Measurements from ENCODE around the gene BCAS1. TPM values are rescaled to one million over a fixed set of nuclear protein-coding genes. Genes with fewer than 3 reads are reported as not detected.

Gene BCAS1
- total RNA-seq, 2 experiments from 2014 or later, result 0.16 to 0.19 TPM

DNA sequence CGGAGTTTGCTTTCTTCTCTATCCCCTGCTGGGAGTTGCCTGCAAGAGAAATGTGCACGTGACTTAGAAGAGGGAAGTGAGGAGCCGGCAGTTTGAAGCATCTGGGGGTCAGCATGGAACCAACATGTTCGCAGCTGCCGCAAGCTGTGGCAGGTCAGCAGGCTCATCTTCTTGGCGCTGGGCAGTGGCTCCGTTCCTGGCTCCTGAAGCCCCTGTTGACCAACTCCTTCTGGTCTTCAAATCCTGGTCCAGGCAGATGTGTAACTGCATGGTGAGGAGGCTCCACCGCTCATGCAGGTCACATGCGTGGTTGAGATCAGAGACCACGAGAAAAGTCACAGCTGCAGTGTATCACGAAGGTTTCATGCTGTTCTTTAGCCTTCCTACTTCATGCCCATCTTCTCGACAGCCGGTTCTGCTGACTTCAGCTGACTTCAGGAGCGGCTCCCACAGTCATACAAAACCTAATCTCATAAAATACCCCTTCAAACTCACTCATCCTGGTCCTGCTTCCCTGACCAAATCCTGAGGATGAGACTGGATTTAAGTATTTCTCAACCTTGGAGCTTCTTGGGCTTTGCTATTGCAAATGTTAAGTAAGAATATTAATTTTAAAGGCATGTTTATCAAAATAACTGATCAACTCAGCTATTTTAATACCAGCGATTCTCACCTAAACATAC, 44.9 kb upstream of the BCAS1 start:
- no peaks in the 10 kb centered on the region for H3K36me3 ChIP-seq (ENCODE audit: insufficient read depth, low read length)
- no peak for DNase-seq (ENCODE audit: low spot score)
- intact Hi-C loops (cut with micrococcal nuclease; ENCODE audit: unreplicated experiment), result no loop called here
- BruUV-seq (replicated peaks), result no TSS peak
- H3K27ac ChIP-seq (ENCODE audit: low read depth, low read length, poor library complexity, severe bottlenecking), result no peak overlapping the region
- no peaks in the 10 kb centered on the region for H3K9me3 ChIP-seq (ENCODE audit: low read length)
- H3K4me3 ChIP-seq (ENCODE audit: low read depth, low read length, poor library complexity, severe bottlenecking), result no peak overlapping the region
- TF ChIP-seq EZH2phosphoT487 (IDR thresholded peaks at IDR 0.05; ENCODE audit: borderline replicate concordance, low read depth, low read length), result no peak
- TF ChIP-seq, protein P1, sequence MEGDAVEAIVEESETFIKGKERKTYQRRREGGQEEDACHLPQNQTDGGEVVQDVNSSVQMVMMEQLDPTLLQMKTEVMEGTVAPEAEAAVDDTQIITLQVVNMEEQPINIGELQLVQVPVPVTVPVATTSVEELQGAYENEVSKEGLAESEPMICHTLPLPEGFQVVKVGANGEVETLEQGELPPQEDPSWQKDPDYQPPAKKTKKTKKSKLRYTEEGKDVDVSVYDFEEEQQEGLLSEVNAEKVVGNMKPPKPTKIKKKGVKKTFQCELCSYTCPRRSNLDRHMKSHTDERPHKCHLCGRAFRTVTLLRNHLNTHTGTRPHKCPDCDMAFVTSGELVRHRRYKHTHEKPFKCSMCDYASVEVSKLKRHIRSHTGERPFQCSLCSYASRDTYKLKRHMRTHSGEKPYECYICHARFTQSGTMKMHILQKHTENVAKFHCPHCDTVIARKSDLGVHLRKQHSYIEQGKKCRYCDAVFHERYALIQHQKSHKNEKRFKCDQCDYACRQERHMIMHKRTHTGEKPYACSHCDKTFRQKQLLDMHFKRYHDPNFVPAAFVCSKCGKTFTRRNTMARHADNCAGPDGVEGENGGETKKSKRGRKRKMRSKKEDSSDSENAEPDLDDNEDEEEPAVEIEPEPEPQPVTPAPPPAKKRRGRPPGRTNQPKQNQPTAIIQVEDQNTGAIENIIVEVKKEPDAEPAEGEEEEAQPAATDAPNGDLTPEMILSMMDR (conservative IDR thresholded peaks at IDR 0.05; ENCODE audit: low read length), result no peak
- H2AFZ ChIP-seq (ENCODE audit: low read length), result no peak overlapping the region
- no peak overlapping the region for H3K4me2 ChIP-seq (ENCODE audit: low read length)
- no peaks in the 10 kb centered on the region for H3K4me1 ChIP-seq (ENCODE audit: insufficient read depth, low read length, poor library complexity, severe bottlenecking)
- CTCF ChIA-PET (ENCODE audit: unreplicated experiment), result no interaction called here
- POLR2A ChIA-PET, result no interaction called here
- no peaks in the 10 kb centered on the region for H4K20me1 ChIP-seq (ENCODE audit: insufficient read depth, low read length)
- no peaks in the 10 kb centered on the region for H3K9me2 ChIP-seq (ENCODE audit: insufficient read depth, low read length)
- H3K79me2 ChIP-seq (ENCODE audit: insufficient read depth, low read depth, low read length), result no peaks in the 10 kb centered on the region

DNA sequence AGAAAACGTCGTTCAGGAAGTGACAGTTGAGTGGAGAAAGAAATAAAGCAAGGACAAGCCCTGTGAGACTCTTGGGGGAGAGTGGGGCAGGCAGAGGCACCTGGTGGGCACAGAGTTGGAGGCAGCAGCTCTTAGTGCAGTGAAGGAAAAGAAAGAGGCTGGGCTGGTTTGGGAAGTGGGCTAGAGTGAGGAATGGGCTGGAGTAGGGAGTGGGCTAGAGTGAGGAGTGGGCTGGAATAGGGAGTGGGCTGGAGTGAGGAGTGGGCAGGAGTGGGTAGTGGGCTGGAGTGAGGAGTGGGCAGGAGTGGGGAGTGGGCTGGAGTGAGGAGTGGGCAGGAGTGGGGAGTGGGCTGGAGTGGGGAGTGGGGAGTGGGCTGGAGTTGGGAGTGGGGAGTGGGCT, 43.7 kb upstream of the BCAS1 start:
- POLR2A ChIA-PET, result no interaction called here
- H3K79me2 ChIP-seq (ENCODE audit: insufficient read depth, low read depth, low read length), result no peaks in the 10 kb centered on the region
- no peak overlapping the region for H2AFZ ChIP-seq (ENCODE audit: low read length)
- no peak for DNase-seq (ENCODE audit: low spot score)
- H3K4me2 ChIP-seq (ENCODE audit: low read length), result no peak overlapping the region
- TF ChIP-seq EZH2phosphoT487 (IDR thresholded peaks at IDR 0.05; ENCODE audit: borderline replicate concordance, low read depth, low read length), result no peak
- TF ChIP-seq, protein P1 (conservative IDR thresholded peaks at IDR 0.05; ENCODE audit: low read length), result no peak
- no peaks in the 10 kb centered on the region for H3K9me3 ChIP-seq (ENCODE audit: low read length)
- H3K4me1 ChIP-seq (ENCODE audit: insufficient read depth, low read length, poor library complexity, severe bottlenecking), result no peaks in the 10 kb centered on the region
- H4K20me1 ChIP-seq (ENCODE audit: insufficient read depth, low read length), result no peaks in the 10 kb centered on the region
- no peaks in the 10 kb centered on the region for H3K9me2 ChIP-seq (ENCODE audit: insufficient read depth, low read length)
- no peaks in the 10 kb centered on the region for H3K36me3 ChIP-seq (ENCODE audit: insufficient read depth, low read length)
- no peak overlapping the region for H3K27ac ChIP-seq (ENCODE audit: low read depth, low read length, poor library complexity, severe bottlenecking)
- CTCF ChIA-PET (ENCODE audit: unreplicated experiment), result no interaction called here
- no peak overlapping the region for H3K4me3 ChIP-seq (ENCODE audit: low read depth, low read length, poor library complexity, severe bottlenecking)
- intact Hi-C loops (cut with micrococcal nuclease; ENCODE audit: unreplicated experiment), result no loop called here
- BruUV-seq (replicated peaks), result no TSS peak

DNA sequence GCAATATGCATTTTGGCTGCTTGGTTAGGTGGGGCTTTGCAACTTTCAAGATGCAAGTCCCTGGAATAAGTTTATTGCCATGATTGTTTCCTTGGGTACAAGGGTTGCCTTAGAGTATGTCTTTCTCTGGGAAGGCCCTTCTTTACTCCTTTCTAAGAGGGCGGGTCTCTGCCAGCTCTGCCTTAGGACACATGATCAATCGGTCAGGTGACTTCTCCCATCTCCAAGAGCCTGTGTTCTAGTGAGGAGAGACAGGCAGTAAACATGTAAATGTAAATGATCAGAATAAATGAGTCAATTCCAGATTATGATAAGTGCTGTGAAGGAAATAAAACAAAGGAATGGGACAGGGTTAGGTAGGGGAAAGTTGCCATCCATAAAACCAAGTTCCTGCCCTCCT, 43.2 kb upstream of the BCAS1 start:
- Histone ChIP-seq H4K20me1 (ENCODE audit: insufficient read depth, low read length) (no peaks in the 10 kb centered on the region), H3K9me2 (ENCODE audit: insufficient read depth, low read length) (no peaks in the 10 kb centered on the region), H3K9me3 (ENCODE audit: low read length) (no peaks in the 10 kb centered on the region), H3K27ac (ENCODE audit: low read depth, low read length, poor library complexity, severe bottlenecking) (no peak overlapping the region), H3K4me3 (ENCODE audit: low read depth, low read length, poor library complexity, severe bottlenecking) (no peak overlapping the region), H3K36me3 (ENCODE audit: insufficient read depth, low read length) (no peaks in the 10 kb centered on the region), H3K4me1 (ENCODE audit: insufficient read depth, low read length, poor library complexity, severe bottlenecking) (no peaks in the 10 kb centered on the region), H3K79me2 (ENCODE audit: insufficient read depth, low read depth, low read length) (no peaks in the 10 kb centered on the region), H3K4me2 (ENCODE audit: low read length) (no peak overlapping the region), H2AFZ (ENCODE audit: low read length) (no peak overlapping the region)
- TF ChIP-seq EZH2phosphoT487 (IDR thresholded peaks at IDR 0.05; ENCODE audit: borderline replicate concordance, low read depth, low read length), result no peak
- TF ChIP-seq, protein P1 (conservative IDR thresholded peaks at IDR 0.05; ENCODE audit: low read length), result no peak
- ChIA-PET POLR2A (no interaction called here), CTCF (ENCODE audit: unreplicated experiment) (no interaction called here)
- BruUV-seq (replicated peaks), result no TSS peak
- no peak for DNase-seq (ENCODE audit: low spot score)
- intact Hi-C loops (cut with micrococcal nuclease; ENCODE audit: unreplicated experiment), result no loop called here
